Measurements from ENCODE around the gene VPS13A. TPM values are rescaled to one million over a fixed set of nuclear protein-coding genes. Genes with fewer than 3 reads are reported as not detected.

The VPS13A gene
- total and polyA plus RNA-seq, 4 donors = 2.4 to 45.1 (median 22.6) TPM

DNA sequence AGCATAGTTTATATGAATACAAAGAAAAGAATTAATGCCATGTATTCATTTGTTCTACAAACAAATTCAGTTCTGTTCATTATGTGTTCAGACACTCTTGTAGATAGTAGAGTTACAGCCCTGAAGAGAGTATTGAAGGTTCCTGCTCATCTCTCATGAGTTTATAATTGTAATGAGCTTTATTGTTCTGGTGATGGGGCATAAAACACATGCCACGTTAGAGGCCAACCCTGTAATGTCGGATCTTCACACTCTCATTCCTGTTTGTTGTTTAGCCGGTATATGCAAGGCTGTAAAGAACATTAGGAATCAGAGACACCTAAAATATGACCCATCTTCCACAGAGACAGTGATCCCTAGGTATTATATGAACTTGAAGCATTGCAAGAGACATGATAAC is 214.5 kb downstream of the VPS13A start:
- Histone ChIP-seq H3K4me3 (ENCODE audit: low read depth in 1 of 3, low read length in 3 of 3) (no peak overlapping the region), H3K27me3 (ENCODE audit: control insufficient read depth in 4 of 4, insufficient read depth in 4 of 4, low read length in 3 of 4) (no peaks in the 10 kb centered on the region), H3K27ac (ENCODE audit: low read depth in 1 of 2, low read length in 2 of 2) (no peak overlapping the region), H3K36me3 (ENCODE audit: control insufficient read depth in 4 of 4, insufficient read depth in 3 of 4, low read depth in 1 of 4, low read length in 3 of 4) (peaks cover 0 to 3% (median 0%) of the 10 kb centered on the region in 4 donors), H3K9ac (ENCODE audit: low read depth in 1 of 2, low read length in 2 of 2) (no peak overlapping the region), H3K9me3 (ENCODE audit: control insufficient read depth in 4 of 4, low read length in 3 of 4) (no peaks in the 10 kb centered on the region), H3K4me1 (ENCODE audit: control insufficient read depth in 4 of 4, insufficient read depth in 4 of 4, low read length in 3 of 4) (no peaks in the 10 kb centered on the region)
- no peak for DNase-seq (ENCODE audit: low spot score)
- TF ChIP-seq, protein P1, sequence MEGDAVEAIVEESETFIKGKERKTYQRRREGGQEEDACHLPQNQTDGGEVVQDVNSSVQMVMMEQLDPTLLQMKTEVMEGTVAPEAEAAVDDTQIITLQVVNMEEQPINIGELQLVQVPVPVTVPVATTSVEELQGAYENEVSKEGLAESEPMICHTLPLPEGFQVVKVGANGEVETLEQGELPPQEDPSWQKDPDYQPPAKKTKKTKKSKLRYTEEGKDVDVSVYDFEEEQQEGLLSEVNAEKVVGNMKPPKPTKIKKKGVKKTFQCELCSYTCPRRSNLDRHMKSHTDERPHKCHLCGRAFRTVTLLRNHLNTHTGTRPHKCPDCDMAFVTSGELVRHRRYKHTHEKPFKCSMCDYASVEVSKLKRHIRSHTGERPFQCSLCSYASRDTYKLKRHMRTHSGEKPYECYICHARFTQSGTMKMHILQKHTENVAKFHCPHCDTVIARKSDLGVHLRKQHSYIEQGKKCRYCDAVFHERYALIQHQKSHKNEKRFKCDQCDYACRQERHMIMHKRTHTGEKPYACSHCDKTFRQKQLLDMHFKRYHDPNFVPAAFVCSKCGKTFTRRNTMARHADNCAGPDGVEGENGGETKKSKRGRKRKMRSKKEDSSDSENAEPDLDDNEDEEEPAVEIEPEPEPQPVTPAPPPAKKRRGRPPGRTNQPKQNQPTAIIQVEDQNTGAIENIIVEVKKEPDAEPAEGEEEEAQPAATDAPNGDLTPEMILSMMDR (IDR thresholded peaks at IDR 0.05; ENCODE audit: low read depth, low read length, missing input control) = no peak
- TF ChIP-seq GABPA (IDR thresholded peaks at IDR 0.05 in 1 of 2, conservative IDR thresholded peaks at IDR 0.05 in 1 of 2) = no peak
- TF ChIP-seq RAD21 (IDR thresholded peaks at IDR 0.05) = no peak
- no peak for TF ChIP-seq NR2F2 (IDR thresholded peaks at IDR 0.05)
- TF ChIP-seq TAF1 (conservative IDR thresholded peaks at IDR 0.05) = no peak
- no peak for TF ChIP-seq SP1 (IDR thresholded peaks at IDR 0.05)
- TF ChIP-seq, protein P2, sequence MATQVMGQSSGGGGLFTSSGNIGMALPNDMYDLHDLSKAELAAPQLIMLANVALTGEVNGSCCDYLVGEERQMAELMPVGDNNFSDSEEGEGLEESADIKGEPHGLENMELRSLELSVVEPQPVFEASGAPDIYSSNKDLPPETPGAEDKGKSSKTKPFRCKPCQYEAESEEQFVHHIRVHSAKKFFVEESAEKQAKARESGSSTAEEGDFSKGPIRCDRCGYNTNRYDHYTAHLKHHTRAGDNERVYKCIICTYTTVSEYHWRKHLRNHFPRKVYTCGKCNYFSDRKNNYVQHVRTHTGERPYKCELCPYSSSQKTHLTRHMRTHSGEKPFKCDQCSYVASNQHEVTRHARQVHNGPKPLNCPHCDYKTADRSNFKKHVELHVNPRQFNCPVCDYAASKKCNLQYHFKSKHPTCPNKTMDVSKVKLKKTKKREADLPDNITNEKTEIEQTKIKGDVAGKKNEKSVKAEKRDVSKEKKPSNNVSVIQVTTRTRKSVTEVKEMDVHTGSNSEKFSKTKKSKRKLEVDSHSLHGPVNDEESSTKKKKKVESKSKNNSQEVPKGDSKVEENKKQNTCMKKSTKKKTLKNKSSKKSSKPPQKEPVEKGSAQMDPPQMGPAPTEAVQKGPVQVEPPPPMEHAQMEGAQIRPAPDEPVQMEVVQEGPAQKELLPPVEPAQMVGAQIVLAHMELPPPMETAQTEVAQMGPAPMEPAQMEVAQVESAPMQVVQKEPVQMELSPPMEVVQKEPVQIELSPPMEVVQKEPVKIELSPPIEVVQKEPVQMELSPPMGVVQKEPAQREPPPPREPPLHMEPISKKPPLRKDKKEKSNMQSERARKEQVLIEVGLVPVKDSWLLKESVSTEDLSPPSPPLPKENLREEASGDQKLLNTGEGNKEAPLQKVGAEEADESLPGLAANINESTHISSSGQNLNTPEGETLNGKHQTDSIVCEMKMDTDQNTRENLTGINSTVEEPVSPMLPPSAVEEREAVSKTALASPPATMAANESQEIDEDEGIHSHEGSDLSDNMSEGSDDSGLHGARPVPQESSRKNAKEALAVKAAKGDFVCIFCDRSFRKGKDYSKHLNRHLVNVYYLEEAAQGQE (IDR thresholded peaks at IDR 0.05) = no peak
- TF ChIP-seq, protein P3, sequence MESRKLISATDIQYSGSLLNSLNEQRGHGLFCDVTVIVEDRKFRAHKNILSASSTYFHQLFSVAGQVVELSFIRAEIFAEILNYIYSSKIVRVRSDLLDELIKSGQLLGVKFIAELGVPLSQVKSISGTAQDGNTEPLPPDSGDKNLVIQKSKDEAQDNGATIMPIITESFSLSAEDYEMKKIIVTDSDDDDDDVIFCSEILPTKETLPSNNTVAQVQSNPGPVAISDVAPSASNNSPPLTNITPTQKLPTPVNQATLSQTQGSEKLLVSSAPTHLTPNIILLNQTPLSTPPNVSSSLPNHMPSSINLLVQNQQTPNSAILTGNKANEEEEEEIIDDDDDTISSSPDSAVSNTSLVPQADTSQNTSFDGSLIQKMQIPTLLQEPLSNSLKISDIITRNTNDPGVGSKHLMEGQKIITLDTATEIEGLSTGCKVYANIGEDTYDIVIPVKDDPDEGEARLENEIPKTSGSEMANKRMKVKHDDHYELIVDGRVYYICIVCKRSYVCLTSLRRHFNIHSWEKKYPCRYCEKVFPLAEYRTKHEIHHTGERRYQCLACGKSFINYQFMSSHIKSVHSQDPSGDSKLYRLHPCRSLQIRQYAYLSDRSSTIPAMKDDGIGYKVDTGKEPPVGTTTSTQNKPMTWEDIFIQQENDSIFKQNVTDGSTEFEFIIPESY (IDR thresholded peaks at IDR 0.05) = no peak
- TF ChIP-seq EGR1 (IDR thresholded peaks at IDR 0.05; ENCODE audit: low read depth in 2 of 2) = no peak
- TF ChIP-seq FOXA1 (IDR thresholded peaks at IDR 0.05) = no peak
- TF ChIP-seq, protein P4, sequence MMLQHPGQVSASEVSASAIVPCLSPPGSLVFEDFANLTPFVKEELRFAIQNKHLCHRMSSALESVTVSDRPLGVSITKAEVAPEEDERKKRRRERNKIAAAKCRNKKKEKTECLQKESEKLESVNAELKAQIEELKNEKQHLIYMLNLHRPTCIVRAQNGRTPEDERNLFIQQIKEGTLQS (IDR thresholded peaks at IDR 0.05) = no peak
- no peak for TF ChIP-seq HNF4A (conservative IDR thresholded peaks at IDR 0.05)
- TF ChIP-seq, protein P5, sequence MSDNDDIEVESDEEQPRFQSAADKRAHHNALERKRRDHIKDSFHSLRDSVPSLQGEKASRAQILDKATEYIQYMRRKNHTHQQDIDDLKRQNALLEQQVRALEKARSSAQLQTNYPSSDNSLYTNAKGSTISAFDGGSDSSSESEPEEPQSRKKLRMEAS (IDR thresholded peaks at IDR 0.05) = no peak
- WGBS = 89% methylated on average over 3 of the region's 3 CpGs

DNA sequence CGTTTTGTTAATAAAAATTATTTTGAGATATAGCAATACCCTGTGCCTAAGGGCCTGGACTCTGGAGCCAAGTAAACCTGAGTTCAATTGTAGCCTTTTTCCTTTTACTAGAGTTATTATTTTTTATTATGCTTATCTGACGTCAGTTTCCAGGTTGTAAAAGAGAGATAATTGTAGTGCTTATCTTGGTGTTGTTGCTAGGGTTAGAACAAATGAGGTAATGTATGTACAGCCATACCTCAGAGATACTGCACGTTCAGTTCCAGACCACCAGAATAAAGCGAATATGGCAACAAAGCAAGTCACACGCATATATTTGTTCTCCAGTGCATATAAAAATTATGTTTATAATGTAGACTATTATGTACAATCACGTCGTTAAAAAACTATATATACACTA is 215.0 kb downstream of the VPS13A start:
- H3K4me1 ChIP-seq (ENCODE audit: control insufficient read depth in 4 of 4, insufficient read depth in 4 of 4, low read length in 3 of 4) = no peaks in the 10 kb centered on the region
- no peak overlapping the region for H3K4me3 ChIP-seq (ENCODE audit: low read depth in 1 of 3, low read length in 3 of 3)
- H3K27ac ChIP-seq (ENCODE audit: low read depth in 1 of 2, low read length in 2 of 2) = no peak overlapping the region
- DNase-seq (ENCODE audit: low spot score) = no peak
- WGBS = 93% methylated on average over 7 of the region's 7 CpGs
- no peak overlapping the region for H3K9ac ChIP-seq (ENCODE audit: low read depth in 1 of 2, low read length in 2 of 2)
- no peaks in the 10 kb centered on the region for H3K9me3 ChIP-seq (ENCODE audit: control insufficient read depth in 4 of 4, low read length in 3 of 4)
- no peaks in the 10 kb centered on the region for H3K27me3 ChIP-seq (ENCODE audit: control insufficient read depth in 4 of 4, insufficient read depth in 4 of 4, low read length in 3 of 4)
- H3K36me3 ChIP-seq (ENCODE audit: control insufficient read depth in 4 of 4, insufficient read depth in 3 of 4, low read depth in 1 of 4, low read length in 3 of 4) = peaks cover 0 to 3% (median 0%) of the 10 kb centered on the region in 4 donors
- TF ChIP-seq JUND (IDR thresholded peaks at IDR 0.05) (no peak), FOXA2 (IDR thresholded peaks at IDR 0.05) (no peak), FOXA1 (IDR thresholded peaks at IDR 0.05) (no peak), HNF4A (conservative IDR thresholded peaks at IDR 0.05) (no peak), GABPA (IDR thresholded peaks at IDR 0.05 in 1 of 2, conservative IDR thresholded peaks at IDR 0.05 in 1 of 2) (no peak), YY1 (IDR thresholded peaks at IDR 0.05) (no peak), SP1 (IDR thresholded peaks at IDR 0.05) (no peak), EGR1 (IDR thresholded peaks at IDR 0.05; ENCODE audit: low read depth in 2 of 2) (no peak)
- TF ChIP-seq, protein P2 (IDR thresholded peaks at IDR 0.05) = no peak
- TF ChIP-seq, protein P4 (IDR thresholded peaks at IDR 0.05) = no peak
- TF ChIP-seq, protein P3 (IDR thresholded peaks at IDR 0.05) = no peak

Data from liver (tissue), 9 donors.